HG02763 (cell line): ENCODE data around the gene LNX2.

Source experiments
- ATAC-seq: cut with Tn5 transposase; IDR thresholded peaks from one replicate; pipeline ENCODE4 v1.9.1; 2021; ENCODE audit warnings: mild to moderate bottlenecking, moderate library complexity; ENCODE audit not compliant: unreplicated experiment

The LNX2 gene

DNA sequence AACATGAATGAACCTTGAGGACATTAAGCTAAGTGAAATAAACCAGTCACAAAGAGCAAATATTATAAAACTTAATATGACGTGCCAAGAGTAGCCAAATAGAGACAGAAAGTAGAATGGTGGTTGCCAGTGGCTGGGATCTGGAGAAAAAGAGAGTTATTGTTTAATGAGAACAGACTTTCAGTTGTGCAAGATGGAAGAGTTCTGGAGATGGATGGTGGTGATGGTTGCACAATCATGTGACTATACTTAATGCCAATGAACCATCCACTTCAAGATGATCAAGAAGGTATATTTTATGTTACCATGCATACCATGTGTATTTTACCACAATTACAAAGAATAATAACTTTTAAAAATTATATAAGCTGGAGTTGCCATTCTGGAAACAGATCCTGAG is 104.2 kb downstream of the LNX2 start:
- no peak for ATAC-seq

DNA sequence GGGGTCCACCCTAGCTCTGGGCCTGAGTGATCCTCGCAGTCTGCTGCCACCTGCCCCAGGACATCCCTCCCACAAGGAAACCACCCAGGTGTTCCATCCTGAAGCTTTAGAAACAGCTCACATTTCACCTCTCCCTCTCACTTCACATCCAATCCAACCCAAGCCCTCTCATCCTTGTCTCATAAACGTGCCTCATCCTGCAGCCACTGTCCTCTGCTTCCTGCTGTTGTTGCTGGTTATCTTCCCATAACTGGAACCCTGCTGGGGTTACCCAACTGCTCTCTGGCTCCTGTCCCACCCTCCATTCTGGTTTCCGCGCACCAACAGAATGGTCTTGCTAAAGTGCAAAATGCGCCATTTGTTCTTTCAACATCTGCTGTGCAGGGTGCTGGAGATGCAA is 110.2 kb downstream of the LNX2 start:
- no peak for ATAC-seq

DNA sequence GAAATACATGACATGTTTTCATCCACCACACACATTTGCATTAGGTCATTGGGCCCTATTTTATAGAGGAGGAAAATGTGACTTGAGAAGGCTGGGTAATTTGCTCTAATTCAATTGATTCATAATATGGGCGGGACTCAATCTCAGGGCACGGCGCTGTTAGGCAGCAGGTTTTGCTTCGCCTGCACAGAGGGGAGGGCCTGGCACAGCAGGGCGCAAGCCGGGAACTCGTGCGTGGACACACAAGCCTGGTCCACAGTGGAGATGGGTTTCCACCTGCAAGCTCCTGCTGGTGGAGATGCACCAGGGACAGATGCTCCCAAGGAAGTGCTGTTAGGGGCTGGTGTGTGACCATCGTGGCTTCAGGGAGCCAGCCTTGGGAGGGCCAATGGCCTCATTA is 111.5 kb downstream of the LNX2 start:
- no peak for ATAC-seq

DNA sequence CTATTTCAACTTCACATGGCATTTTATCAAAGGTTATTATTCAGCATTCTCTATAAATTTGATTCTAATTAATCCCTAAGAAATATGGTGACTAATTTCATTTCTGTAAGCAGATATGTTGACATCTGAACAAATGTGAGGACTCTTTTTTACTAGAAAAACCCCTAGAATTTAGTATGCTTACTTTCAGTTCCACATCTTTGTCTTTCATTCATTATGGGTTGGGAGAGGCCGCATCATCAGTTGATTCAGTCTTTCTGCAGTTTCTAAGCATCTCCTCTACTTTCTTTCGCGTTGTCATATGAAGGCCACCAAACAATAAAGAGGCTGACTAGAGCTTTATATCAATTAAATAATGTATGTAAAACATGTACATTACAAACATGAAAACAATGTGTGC is 114.5 kb downstream of the LNX2 start:
- ATAC-seq = no peak

DNA sequence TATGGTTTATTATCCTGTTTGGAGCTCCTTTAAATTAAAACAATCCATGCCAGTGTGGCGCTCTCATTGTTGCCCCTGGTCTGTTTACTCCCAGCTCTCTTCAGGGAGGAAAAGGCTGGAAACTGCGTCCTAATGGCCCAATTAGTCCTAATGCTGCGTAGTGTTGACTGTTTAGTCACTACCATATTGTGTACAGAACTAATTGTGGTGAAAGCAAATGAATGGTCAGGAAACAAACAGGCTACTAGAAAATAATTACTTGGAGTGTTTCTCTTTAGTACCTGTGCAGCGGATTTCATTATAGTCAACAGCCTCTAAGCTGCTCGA is 115.5 kb downstream of the LNX2 start:
- ATAC-seq = no peak

DNA sequence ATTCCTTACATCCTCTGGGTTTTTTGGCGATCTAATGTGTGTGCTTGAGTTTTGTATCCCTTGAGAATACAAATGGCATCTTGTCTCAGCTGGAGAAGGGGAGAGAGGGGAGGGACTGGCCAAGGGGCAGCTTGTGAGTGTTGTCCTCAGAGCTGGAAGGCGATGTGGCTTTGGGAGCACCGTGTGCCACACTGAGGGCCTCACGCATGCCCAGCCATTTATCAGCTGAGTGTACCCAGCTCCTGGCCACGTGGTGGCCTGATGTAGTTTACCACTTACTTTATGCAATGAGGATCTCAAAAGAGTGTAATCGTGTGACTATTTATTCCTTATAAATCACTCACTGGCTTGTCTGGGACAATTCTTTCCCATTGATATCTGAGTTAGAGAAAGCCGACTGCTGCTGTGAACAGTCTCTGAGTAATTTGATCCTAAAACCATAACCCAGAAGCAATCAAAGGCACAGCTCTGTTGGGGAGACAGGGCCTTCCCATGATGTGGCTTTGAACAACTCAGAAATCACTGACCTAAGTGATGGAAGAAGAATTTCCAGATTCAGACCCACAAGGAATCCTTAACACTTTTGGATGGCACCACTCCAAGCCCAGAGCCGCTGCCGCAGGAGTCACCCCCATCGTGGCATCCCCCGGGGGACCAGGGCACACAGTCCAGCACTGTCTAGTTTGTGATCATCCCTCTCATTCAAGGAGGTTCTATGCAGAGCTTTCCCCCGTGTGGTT is 116.0 kb downstream of the LNX2 start:
- ATAC-seq = no peak

- no peak for ATAC-seq
Measured at GRCh38 chr13:27500806-27501534, 119.4 kb downstream of the LNX2 start.

DNA sequence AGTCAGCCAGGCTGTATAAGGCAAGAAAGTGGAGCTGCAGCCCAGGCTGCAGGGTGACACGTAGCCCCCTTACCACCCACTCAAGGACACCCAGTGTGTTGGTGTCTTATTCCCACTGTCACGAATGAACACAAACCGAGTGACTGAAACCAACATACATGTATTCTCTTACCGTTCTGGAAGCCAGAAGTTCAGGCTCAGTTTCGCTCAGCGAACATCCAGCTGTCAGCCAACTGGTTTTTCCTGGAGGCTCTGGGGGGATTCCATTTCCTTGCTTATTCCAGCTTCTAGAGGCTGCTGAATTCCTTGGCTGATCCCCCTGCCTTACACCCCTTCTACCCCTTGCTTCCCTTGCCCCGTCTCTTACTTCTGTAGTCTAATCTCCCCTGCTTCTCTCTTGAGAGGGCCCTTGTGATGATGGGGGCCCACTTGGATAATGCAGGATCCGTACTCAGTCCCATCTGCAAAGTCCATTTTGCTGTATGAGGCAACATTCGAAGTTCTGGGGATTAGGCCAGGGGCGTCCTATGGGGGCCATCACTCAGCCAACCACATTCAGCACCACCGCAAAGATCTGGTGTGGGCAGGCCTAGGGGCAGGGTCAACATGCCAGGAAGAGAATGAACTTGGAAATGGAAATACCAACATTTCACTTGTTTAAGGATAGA is 122.6 kb downstream of the LNX2 start:
- no peak for ATAC-seq

DNA sequence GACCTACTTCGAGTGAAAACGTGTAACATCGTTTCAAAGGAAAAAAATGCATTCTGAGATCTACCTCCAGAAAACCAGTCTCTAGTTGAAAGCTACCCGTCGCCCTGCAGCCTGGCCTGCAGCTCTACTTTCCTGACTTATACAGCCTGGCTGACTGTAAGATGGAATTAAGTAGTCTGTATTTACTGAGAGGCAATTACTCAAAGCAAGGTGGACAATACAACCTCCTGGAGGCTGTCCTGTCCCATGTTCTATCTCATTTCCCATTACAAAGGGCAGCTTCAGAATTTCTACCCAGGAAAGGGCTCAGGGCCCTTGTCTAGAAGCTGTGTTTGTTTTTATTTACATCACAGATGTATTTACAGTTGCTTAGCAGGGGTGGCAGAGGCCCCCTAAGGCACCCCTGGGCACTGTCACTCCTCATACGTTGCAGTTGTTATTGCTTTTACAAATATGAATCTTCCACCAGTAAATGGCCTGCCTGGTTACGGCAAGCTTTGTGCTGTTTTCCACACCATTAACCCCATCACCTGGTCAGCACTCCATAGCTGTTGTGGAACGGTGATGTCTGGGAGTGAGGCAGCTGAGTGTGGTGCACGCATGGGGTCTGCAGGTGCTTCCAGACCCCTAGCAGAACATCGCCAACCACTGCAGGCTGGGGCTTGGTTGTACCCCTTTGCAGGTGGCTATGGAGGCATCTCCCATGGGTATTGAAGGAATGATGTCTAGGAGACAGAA is 123.6 kb downstream of the LNX2 start:
- no peak for ATAC-seq

- no peak for ATAC-seq
Measured at GRCh38 chr13:27496006-27496405, 124.3 kb downstream of the LNX2 start.
